B cell (primary cell): ENCODE data around the gene TESPA1.

Experiments used
- EZH2 ChIP-seq: IDR thresholded peaks from 2 replicates; pipeline ENCODE4 v1.6.1; 2012; ENCODE audit warnings: borderline replicate concordance, low read depth, mild to moderate bottlenecking, moderate library complexity, low read length; ENCODE audit not compliant: insufficient read depth, poor library complexity, severe bottlenecking
- TF ChIP-seq, protein P1 (sequence below): fragments of 200-600 bp; IDR thresholded peaks from one replicate; pipeline ENCODE4 v1.8.0; 2022; ENCODE audit warnings: antibody characterized with exemption, mild to moderate bottlenecking

DNA sequence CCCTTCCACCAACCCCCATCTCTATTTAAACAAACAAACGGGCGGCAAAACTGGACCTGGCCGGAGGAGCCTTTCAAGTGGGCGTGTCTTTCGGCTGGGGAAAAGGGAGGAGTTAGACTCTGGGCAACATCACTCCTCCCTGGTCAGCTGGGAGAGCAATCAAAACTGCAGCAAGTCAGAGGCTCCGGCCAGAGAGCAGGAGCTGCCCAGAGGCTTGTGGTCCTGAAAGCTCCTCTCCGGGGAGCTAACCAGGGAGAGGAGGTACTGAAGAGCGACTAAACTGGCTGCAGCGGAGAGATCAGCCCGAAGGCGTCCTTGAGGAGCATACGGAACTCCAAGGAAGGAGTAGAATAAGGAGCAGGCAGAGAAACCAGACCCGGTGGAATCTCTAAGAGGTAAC is 35.2 kb upstream of the TESPA1 start, which contains the start of gene NEUROD4:
- TF ChIP-seq, protein P1, sequence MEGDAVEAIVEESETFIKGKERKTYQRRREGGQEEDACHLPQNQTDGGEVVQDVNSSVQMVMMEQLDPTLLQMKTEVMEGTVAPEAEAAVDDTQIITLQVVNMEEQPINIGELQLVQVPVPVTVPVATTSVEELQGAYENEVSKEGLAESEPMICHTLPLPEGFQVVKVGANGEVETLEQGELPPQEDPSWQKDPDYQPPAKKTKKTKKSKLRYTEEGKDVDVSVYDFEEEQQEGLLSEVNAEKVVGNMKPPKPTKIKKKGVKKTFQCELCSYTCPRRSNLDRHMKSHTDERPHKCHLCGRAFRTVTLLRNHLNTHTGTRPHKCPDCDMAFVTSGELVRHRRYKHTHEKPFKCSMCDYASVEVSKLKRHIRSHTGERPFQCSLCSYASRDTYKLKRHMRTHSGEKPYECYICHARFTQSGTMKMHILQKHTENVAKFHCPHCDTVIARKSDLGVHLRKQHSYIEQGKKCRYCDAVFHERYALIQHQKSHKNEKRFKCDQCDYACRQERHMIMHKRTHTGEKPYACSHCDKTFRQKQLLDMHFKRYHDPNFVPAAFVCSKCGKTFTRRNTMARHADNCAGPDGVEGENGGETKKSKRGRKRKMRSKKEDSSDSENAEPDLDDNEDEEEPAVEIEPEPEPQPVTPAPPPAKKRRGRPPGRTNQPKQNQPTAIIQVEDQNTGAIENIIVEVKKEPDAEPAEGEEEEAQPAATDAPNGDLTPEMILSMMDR = no peak
- no peak for TF ChIP-seq EZH2
